Measurements from ENCODE around the gene CAPN13.

The CAPN13 gene

DNA sequence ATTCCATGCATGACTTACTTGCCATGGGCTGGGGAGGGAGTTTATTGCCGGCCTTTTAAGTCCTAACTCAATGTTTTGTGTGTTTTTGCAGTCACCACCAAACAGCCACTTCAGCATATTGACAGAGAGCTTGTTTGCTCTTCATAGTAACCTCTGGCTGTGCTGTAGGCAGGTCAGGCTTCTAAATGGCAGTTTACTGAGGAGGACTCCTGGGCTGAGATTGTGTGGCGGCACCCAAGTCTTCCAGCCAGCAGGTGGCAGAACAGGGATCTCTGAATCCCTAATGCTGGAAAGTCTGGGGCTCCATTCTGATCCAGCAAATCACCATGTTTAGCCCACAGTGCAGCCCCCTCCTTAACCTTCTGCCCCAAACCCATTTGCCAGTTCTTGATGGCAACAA lies 121.2 kb downstream of the CAPN13 start:
- in situ Hi-C loops (cut with HindIII; ENCODE audit: low sequenced_read_pairs) = no loop called here

- in situ Hi-C loops (cut with HindIII; ENCODE audit: low sequenced_read_pairs) = no loop called here
Measured at GRCh38 chr2:30684996-30685395, 122.2 kb downstream of the CAPN13 start.

GRCh38 chr2:30684516-30684915 lies 122.7 kb downstream of the CAPN13 start:
- in situ Hi-C loops (cut with HindIII; ENCODE audit: low sequenced_read_pairs) = no loop called here

- in situ Hi-C loops (cut with HindIII; ENCODE audit: low sequenced_read_pairs) = no loop called here
Measured at GRCh38 chr2:30684026-30684425, 123.2 kb downstream of the CAPN13 start.

DNA sequence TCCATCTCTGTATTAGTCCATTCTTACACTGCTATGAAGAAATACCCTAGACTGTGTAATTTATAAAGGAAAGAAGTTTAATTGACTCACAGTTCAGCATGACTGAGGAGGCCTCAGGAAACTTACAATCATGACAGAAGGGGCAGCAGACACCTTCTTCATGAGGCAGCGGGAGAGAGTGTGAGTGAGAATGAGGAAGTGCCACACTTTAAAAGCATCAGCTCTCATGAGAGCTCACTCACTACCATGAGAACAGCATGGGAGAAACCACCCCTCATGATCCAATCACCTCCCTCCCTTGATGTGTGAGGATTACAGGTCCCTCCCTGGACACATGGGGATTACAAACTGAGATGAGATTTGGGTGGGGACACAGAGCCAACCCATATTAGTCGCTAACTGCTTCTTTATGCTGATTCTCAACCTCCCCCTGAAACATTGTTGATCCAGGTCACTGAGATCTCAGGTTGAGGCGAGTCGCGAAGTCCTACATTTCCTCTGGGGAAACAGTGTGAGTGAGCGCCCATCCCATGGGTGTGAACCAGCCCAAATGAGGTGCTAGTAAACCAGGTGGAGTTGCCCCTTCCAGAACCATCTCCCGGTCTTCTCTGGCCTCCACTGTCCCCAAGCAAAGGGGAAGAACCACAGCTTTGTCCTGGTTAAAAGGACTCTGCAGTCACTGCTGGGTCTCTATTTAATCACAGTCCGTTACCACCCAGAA lies 123.8 kb downstream of the CAPN13 start:
- in situ Hi-C loops (cut with HindIII; ENCODE audit: low sequenced_read_pairs) = no loop called here

DNA sequence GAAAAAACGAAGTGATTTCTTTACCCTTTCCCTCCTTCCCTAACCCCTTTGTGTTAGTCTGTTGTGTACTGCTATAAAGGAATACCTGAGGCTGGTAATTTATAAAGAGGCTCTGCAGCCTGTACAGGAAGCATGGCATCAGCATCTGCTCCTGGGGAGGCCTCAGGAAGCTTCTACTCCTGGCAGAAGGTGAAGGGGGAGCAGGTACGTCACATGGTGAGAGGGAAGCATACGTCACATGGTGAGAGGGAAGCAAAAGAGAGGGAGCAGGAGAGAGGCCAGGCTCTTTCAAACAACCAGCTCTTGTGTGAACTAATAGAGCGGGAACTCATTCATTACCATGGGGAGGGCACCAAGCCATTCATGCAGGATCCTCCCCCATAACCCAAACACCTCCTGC lies 126.2 kb downstream of the CAPN13 start:
- in situ Hi-C loops (cut with HindIII; ENCODE audit: low sequenced_read_pairs) = no loop called here

GRCh38 chr2:30680121-30680520 lies 127.1 kb downstream of the CAPN13 start:
- in situ Hi-C loops (cut with HindIII; ENCODE audit: low sequenced_read_pairs) = no loop called here

DNA sequence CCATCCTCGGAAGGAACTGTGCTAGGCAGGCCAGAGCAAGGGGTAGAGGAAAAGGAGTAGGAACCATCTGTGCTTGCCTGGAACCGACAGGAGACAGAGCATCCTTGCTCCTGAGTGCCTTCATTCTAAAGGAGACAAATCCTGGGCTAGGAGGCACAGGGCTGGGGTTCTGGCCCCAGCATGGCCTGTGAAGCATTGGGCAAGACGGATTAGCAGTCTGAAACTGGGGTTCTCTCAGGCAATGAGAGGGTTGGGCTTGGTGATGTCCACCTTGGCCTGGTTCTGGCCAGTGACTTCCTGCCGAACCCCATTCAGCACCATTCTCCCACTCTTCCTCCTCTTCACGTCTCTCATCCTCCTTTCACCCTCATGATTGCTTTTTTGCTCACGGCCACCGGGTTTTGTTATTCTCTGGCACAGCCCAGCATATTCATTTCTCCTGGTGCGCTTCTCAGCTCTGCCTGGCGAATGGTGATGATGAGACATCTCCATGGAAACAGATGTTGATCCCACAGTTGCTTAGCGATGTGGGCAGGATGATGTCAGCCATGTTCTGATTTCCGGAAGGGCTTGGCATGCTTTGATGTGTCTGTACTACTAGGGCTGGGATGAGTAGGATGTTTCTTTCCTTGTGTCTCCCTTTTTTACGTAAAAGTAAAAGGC lies 127.7 kb downstream of the CAPN13 start:
- in situ Hi-C loops (cut with HindIII; ENCODE audit: low sequenced_read_pairs) = no loop called here

- in situ Hi-C loops (cut with HindIII; ENCODE audit: low sequenced_read_pairs) = no loop called here
Measured at GRCh38 chr2:30678410-30679137, 128.7 kb downstream of the CAPN13 start.

- in situ Hi-C loops (cut with HindIII; ENCODE audit: low sequenced_read_pairs) = no loop called here
Measured at GRCh38 chr2:30677861-30678385, 129.3 kb downstream of the CAPN13 start.

- in situ Hi-C loops (cut with HindIII; ENCODE audit: low sequenced_read_pairs) = no loop called here
Measured at GRCh38 chr2:30677231-30677630, 130.0 kb downstream of the CAPN13 start.

DNA sequence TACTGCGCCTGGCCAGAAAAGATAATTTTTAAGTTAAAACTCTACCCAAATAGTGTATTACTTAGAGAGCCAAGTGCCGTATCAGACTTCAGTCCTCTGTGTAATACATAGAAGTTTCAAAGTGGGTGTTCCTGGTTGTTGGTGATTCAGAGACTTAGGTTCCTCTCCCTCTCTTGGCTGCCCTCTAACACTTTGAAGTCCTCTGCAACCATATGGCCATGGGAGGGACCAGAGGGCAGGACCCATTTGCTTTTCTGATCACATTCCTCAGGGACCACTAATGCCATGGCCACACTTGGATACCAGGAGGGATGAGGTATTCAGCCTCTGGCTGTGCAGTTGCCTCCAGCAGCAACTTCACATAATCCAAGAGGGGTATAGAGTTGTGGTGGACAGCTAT lies 131.5 kb downstream of the CAPN13 start:
- in situ Hi-C loops (cut with HindIII; ENCODE audit: low sequenced_read_pairs) = no loop called here

- in situ Hi-C loops (cut with HindIII; ENCODE audit: low sequenced_read_pairs) = no loop called here
Measured at GRCh38 chr2:30673127-30673526, 134.1 kb downstream of the CAPN13 start.
